H1 (cell line): ENCODE measurements around the gene IL1RAP. TPM values are rescaled to one million over a fixed set of nuclear protein-coding genes. Genes with fewer than 3 reads are reported as not detected.

ENCODE experiments used
- CTCF ChIA-PET: fragments of 300-600 bp; sonication (Branson Sonifier 250); formaldehyde crosslinking; loops from one replicate; lab custom pipeline; 2021; ENCODE audit not compliant: partially characterized antibody; lab: Charles Lee
- POLR2A ChIA-PET: fragments of 300-600 bp; sonication (Branson Sonifier 250); formaldehyde crosslinking; loops from one replicate; lab custom pipeline; 2021; ENCODE audit warnings: inconsistent platforms; ENCODE audit not compliant: partially characterized antibody; lab: Charles Lee
- DNase-seq, 2 experiments: peaks; one replicate each; pipeline versions ENCODE4 v3.0.0 to v3.0.0-alpha.2; 2010 to 2022; ENCODE audit warnings: low spot score in 2 of 2, low read depth in 1 of 2, mixed read lengths in 1 of 2
- FAIRE-seq: peaks from 2 replicates; lab custom pipeline; 2011; peaks lifted over from hg19 to GRCh38; lab: Jason Lieb, UNC
- H2AFZ ChIP-seq: 2 replicates; pipeline ENCODE4 v1.8.1; 2012; ENCODE audit warnings: low read length, inconsistent platforms
- H2AK5ac ChIP-seq: 2 replicates; pipeline ENCODE4 v1.6.1; 2013; ENCODE audit warnings: low read depth, low read length
- H2BK120ac ChIP-seq: replicated peaks from 2 replicates; pipeline ENCODE3; 2013; ENCODE audit warnings: low read depth, low read length, inconsistent platforms
- H2BK12ac ChIP-seq: 2 replicates; pipeline ENCODE4 v1.6.1; 2013; ENCODE audit warnings: low read depth, low read length
- H2BK15ac ChIP-seq: 2 replicates; pipeline ENCODE4 v1.6.1; 2013; ENCODE audit warnings: low read length
- H2BK20ac ChIP-seq: 2 replicates; pipeline ENCODE4 v1.6.1; 2013; ENCODE audit warnings: low read length
- H2BK5ac ChIP-seq: 2 replicates; pipeline ENCODE4 v1.6.1; 2013; ENCODE audit warnings: low read depth, low read length
- H3K14ac ChIP-seq: 2 replicates; pipeline ENCODE4 v1.6.1; 2013; ENCODE audit warnings: inconsistent platforms; ENCODE audit not compliant: insufficient read length
- H3K18ac ChIP-seq: 2 replicates; pipeline ENCODE4 v1.6.1; 2013; ENCODE audit warnings: low read length; ENCODE audit errors: extremely low read depth
- H3K23ac ChIP-seq: 2 replicates; pipeline ENCODE4 v1.6.1; 2013; ENCODE audit warnings: inconsistent platforms; ENCODE audit not compliant: insufficient read length
- H3K23me2 ChIP-seq: 2 replicates; pipeline ENCODE4 v1.6.1; 2013; ENCODE audit warnings: low read depth, low read length
- H3K27ac ChIP-seq: 2 replicates; pipeline ENCODE4 v1.6.1; 2011; ENCODE audit warnings: low read depth, low read length, inconsistent platforms
- H3K27me3 ChIP-seq, 4 experiments: replicated peaks in 1 of 4; 1 replicate in 1 of 4; 2 replicates in 3 of 4; pipeline versions ENCODE4 v1.6.1 to v1.8.1; 2011 to 2013; ENCODE audit warnings: low read length in 3 of 4, mild to moderate bottlenecking in 3 of 4, inconsistent platforms in 2 of 4, mixed read lengths in 2 of 4, moderate library complexity in 1 of 4; ENCODE audit not compliant: control insufficient read depth in 3 of 4, insufficient read depth in 3 of 4; ENCODE audit errors: extremely low read depth in 1 of 4
- H3K36me3 ChIP-seq, 4 experiments: 2 replicates each; pipeline versions ENCODE4 v1.6.1 to v1.8.1; 2011 to 2013; ENCODE audit warnings: mild to moderate bottlenecking in 4 of 4, low read length in 3 of 4, moderate library complexity in 2 of 4, control low read depth in 1 of 4, inconsistent platforms in 1 of 4; ENCODE audit not compliant: insufficient read depth in 4 of 4, control insufficient read depth in 2 of 4
- H3K4ac ChIP-seq: replicated peaks from 2 replicates; pipeline ENCODE3; 2013; ENCODE audit warnings: low read length, low read depth, mixed read lengths, inconsistent platforms; ENCODE audit not compliant: insufficient read length
- H3K4me1 ChIP-seq, 4 experiments: replicated peaks in 1 of 4; 1 replicate in 1 of 4; 2 replicates in 3 of 4; pipeline versions ENCODE4 v1.6.1 to v1.8.1; 2011 to 2013; ENCODE audit warnings: low read length in 3 of 4, inconsistent platforms in 2 of 4, mixed read lengths in 1 of 4; ENCODE audit not compliant: insufficient read depth in 4 of 4, control insufficient read depth in 3 of 4
- H3K4me2 ChIP-seq, 2 experiments: 2 replicates each; pipeline versions ENCODE4 v1.6.1 to v1.8.1; 2011 to 2013; ENCODE audit warnings: low read depth in 2 of 2, low read length in 2 of 2, control low read depth in 1 of 2, inconsistent platforms in 1 of 2, mild to moderate bottlenecking in 1 of 2; ENCODE audit not compliant: insufficient read depth in 1 of 2
- H3K4me3 ChIP-seq, 4 experiments: fragments of 200-600, 300-600 bp in 1 of 4; sonication (generic), shearing (Covaris generic), sonication (Bioruptor Twin) in 1 of 4; 2 replicates each; pipeline versions ENCODE4 v1.5.1 to v1.8.1; 2011 to 2016; ENCODE audit warnings: low read length in 4 of 4, low read depth in 3 of 4, control low read depth in 2 of 4, inconsistent platforms in 2 of 4, mild to moderate bottlenecking in 2 of 4, mixed read lengths in 1 of 4, moderate library complexity in 1 of 4; ENCODE audit not compliant: insufficient read depth in 2 of 4; ENCODE audit errors: extremely low read depth in 1 of 4
- H3K56ac ChIP-seq: replicated peaks from 2 replicates; pipeline ENCODE3; 2013; ENCODE audit warnings: low read depth, mild to moderate bottlenecking, mixed read lengths, low read length, inconsistent platforms; ENCODE audit not compliant: insufficient read length
- H3K79me1 ChIP-seq: 2 replicates; pipeline ENCODE4 v1.6.1; 2013; ENCODE audit warnings: low read depth, low read length, control low read depth
- H3K79me2 ChIP-seq, 2 experiments: 2 replicates each; pipeline versions ENCODE4 v1.6.1 to v1.8.1; 2012 to 2013; ENCODE audit warnings: low read length in 2 of 2, mild to moderate bottlenecking in 2 of 2, inconsistent platforms in 1 of 2; ENCODE audit not compliant: insufficient read depth in 2 of 2, control insufficient read depth in 1 of 2
- H3K9ac ChIP-seq, 4 experiments: replicated peaks in 1 of 4; 1 replicate in 1 of 4; 2 replicates in 3 of 4; pipeline versions ENCODE4 v1.6.1 to v1.8.1; 2011 to 2013; ENCODE audit warnings: low read depth in 3 of 4, low read length in 3 of 4, control low read depth in 2 of 4, mild to moderate bottlenecking in 2 of 4, moderate library complexity in 2 of 4, inconsistent platforms in 1 of 4; ENCODE audit errors: extremely low read depth in 1 of 4
- H3K9me3 ChIP-seq, 2 experiments: 2 replicates each; pipeline versions ENCODE4 v1.6.1 to v1.8.1; 2012 to 2013; ENCODE audit warnings: mild to moderate bottlenecking in 2 of 2, moderate library complexity in 2 of 2, control low read depth in 1 of 2, inconsistent platforms in 1 of 2, low read depth in 1 of 2, low read length in 1 of 2, mixed read lengths in 1 of 2; ENCODE audit not compliant: insufficient read depth in 2 of 2
- H4K20me1 ChIP-seq, 2 experiments: replicated peaks in 1 of 2; 2 replicates each; pipeline versions ENCODE3 to v1.8.1; 2011 to 2013; ENCODE audit warnings: inconsistent platforms in 2 of 2, low read length in 2 of 2, mild to moderate bottlenecking in 1 of 2; ENCODE audit not compliant: insufficient read depth in 2 of 2, control insufficient read depth in 1 of 2
- H4K5ac ChIP-seq: 2 replicates; pipeline ENCODE4 v1.6.1; 2013; ENCODE audit warnings: low read length, low read depth, mixed read lengths, inconsistent platforms; ENCODE audit not compliant: insufficient read length
- H4K8ac ChIP-seq: 2 replicates; pipeline ENCODE4 v1.8.0; 2013; ENCODE audit warnings: mild to moderate bottlenecking, moderate library complexity, low read length, inconsistent platforms; ENCODE audit not compliant: insufficient read depth; ENCODE audit errors: extremely low read depth
- H4K91ac ChIP-seq: replicated peaks from 2 replicates; pipeline ENCODE3; 2013; ENCODE audit warnings: low read length, mixed read lengths, inconsistent platforms; ENCODE audit not compliant: insufficient read length
- ATF3 ChIP-seq: IDR thresholded peaks from 2 replicates; pipeline ENCODE4 v1.6.1; 2011; ENCODE audit warnings: low read depth, mild to moderate bottlenecking, low read length; ENCODE audit not compliant: insufficient read depth
- BCL11A ChIP-seq, 2 experiments: IDR thresholded peaks; one replicate each; pipeline ENCODE4 v1.6.1; 2011; ENCODE audit warnings: low read depth in 2 of 2, low read length in 2 of 2, mild to moderate bottlenecking in 2 of 2
- CHD2 ChIP-seq: IDR thresholded peaks from 2 replicates; pipeline ENCODE4 v1.6.1; 2012; ENCODE audit warnings: low read length, improper control_type of control experiment
- EP300 ChIP-seq, 2 experiments: IDR thresholded peaks; 1 replicate in 1 of 2; 2 replicates in 1 of 2; pipeline ENCODE4 v1.6.1; 2011 to 2012; ENCODE audit warnings: low read depth in 2 of 2, low read length in 2 of 2, mild to moderate bottlenecking in 2 of 2, borderline replicate concordance in 1 of 2, inconsistent platforms in 1 of 2, moderate library complexity in 1 of 2
- HDAC6 ChIP-seq: IDR thresholded peaks from one replicate; pipeline ENCODE4 v1.7.1; 2012; ENCODE audit warnings: low read depth, mild to moderate bottlenecking, inconsistent platforms, low read length, moderate library complexity
- JUND ChIP-seq: IDR thresholded peaks from 2 replicates; pipeline ENCODE4 v1.6.1; 2011; ENCODE audit warnings: mild to moderate bottlenecking, improper control_type of control experiment, low read length
- MAFK ChIP-seq: IDR thresholded peaks from 2 replicates; pipeline ENCODE4 v1.6.1; 2012; ENCODE audit warnings: low read depth, mild to moderate bottlenecking, improper control_type of control experiment, low read length
- NRF1 ChIP-seq: IDR thresholded peaks from 2 replicates; pipeline ENCODE4 v1.6.1; 2011; ENCODE audit warnings: mild to moderate bottlenecking, low read depth, low read length, improper control_type of control experiment
- RBBP5 ChIP-seq: IDR thresholded peaks from 2 replicates; pipeline ENCODE4 v1.7.1; 2012; ENCODE audit warnings: low read depth, mild to moderate bottlenecking, inconsistent platforms, low read length, moderate library complexity, borderline replicate concordance
- RXRA ChIP-seq: IDR thresholded peaks from 2 replicates; pipeline ENCODE4 v1.6.1; 2011; ENCODE audit warnings: low read depth, mild to moderate bottlenecking, low read length, moderate library complexity; ENCODE audit not compliant: insufficient read depth
- SAP30 ChIP-seq: fragments of 300-600 bp; sonication (generic); IDR thresholded peaks from 2 replicates; pipeline ENCODE4 v1.7.1; 2012; ENCODE audit warnings: low read length, moderate library complexity, mild to moderate bottlenecking, inconsistent platforms; ENCODE audit not compliant: insufficient read depth, insufficient replicate concordance
- TAF7 ChIP-seq: optimal IDR thresholded peaks from 2 replicates; pipeline ENCODE3; 2011; ENCODE audit warnings: low read depth, mild to moderate bottlenecking, inconsistent platforms, low read length, moderate library complexity, borderline replicate concordance
- TEAD4 ChIP-seq: IDR thresholded peaks from 2 replicates; pipeline ENCODE4 v1.6.1; 2012; ENCODE audit warnings: low read depth, low read length, inconsistent platforms, mixed read lengths
- WGBS, 2 experiments: shearing (Covaris generic) in 1 of 2; methylation state at CpG; one replicate each; pipeline versions ENCODE4 v1.1.6 to v1.1.7; 2013 to 2015; ENCODE audit warnings: low lambda C conversion rate in 2 of 2, mixed read lengths in 2 of 2, inconsistent platforms in 1 of 2, low coverage in 1 of 2, missing lambda C conversion rate in 1 of 2; ENCODE audit not compliant: insufficient replicate concordance in 2 of 2, insufficient coverage in 1 of 2, insufficient read length in 1 of 2; ENCODE audit errors: extremely low coverage in 1 of 2, missing lambda C conversion rate in 1 of 2; 5-methylcytosine and 5-hydroxymethylcytosine counted together
- polyA plus RNA-seq, 7 experiments: library from polyadenylated mRNA; depleted of rRNA in 3 of 7; stranded (reverse) in 5 of 7; unstranded in 2 of 7; fragments of >200 nt in 5 of 7; fragments of 200-250 nt in 2 of 7; gene quantifications; 1 replicate in 5 of 7; 2 replicates in 1 of 7; 4 replicates in 1 of 7; pipeline versions ENCODE4 v1.2.1 to v1.2.3, GENCODE V29; 2011 to 2013; ENCODE audit warnings: missing spikeins in 2 of 7, mixed read lengths in 2 of 7
- total RNA-seq: library from RNA; stranded (reverse); fragmentation: NEBNext Ultra II Directional; extraction: Animal tissue kit (Norgen Biotek cat#: 25700); gene quantifications from 2 replicates; pipeline ENCODE4 v1.2.1, GENCODE V29; 2021

Gene IL1RAP
- total and polyA plus RNA-seq, 2 of the 8 experiments (the other 6 are each of a cell fraction or from before 2014, with no cell fraction given) = 2.4 to 3.9 TPM

GRCh38 chr3:190673148-190673547 is 159.3 kb downstream of the IL1RAP start:
- no peaks in the 10 kb centered on the region for H3K4me1 ChIP-seq
- no peaks in the 10 kb centered on the region for H3K79me2 ChIP-seq
- H2BK5ac ChIP-seq = no peak overlapping the region
- H2BK15ac ChIP-seq = no peak overlapping the region
- no peak overlapping the region for H3K27ac ChIP-seq
- no peak overlapping the region for H2AK5ac ChIP-seq
- H3K27me3 ChIP-seq = no peaks in the 10 kb centered on the region
- no peak overlapping the region for H4K5ac ChIP-seq
- H2BK120ac ChIP-seq = no peak overlapping the region
- ChIA-PET POLR2A (interaction anchor here (0.6 kb wide), 1 partner anchor 65 kb away, joined by 3 read pairs; no protein-coding TSS in a partner anchor), CTCF (interaction anchor here (0.6 kb wide), 1 partner anchor 1230 kb away, joined by 4 read pairs; no protein-coding TSS in a partner anchor)
- no peak for FAIRE-seq
- H3K79me1 ChIP-seq = no peaks in the 10 kb centered on the region
- no peak for DNase-seq
- H3K9ac ChIP-seq = no peak overlapping the region
- no peak overlapping the region for H3K4ac ChIP-seq
- H3K56ac ChIP-seq = no peak overlapping the region
- H4K20me1 ChIP-seq = no peaks in the 10 kb centered on the region
- no peak overlapping the region for H4K91ac ChIP-seq
- WGBS, 2 experiments = 92% methylated on average over 3 of the region's 3 CpGs; no CpG with 5 or more reads in 1 of the 2 experiments
- no peak overlapping the region for H2BK12ac ChIP-seq
- no peaks in the 10 kb centered on the region for H3K36me3 ChIP-seq
- H3K4me3 ChIP-seq = no peak overlapping the region
- TF ChIP-seq TEAD4 = no peak
- TF ChIP-seq BCL11A (IDR thresholded peaks at IDR 0.05; ENCODE audit: low read depth in 2 of 2, low read length in 2 of 2) = no peak
- TF ChIP-seq RXRA = no peak
- TF ChIP-seq RBBP5 = no peak
- no peak for TF ChIP-seq JUND
- no peak for TF ChIP-seq NRF1
- no peak for TF ChIP-seq ATF3
- no peak for TF ChIP-seq EP300 (IDR thresholded peaks at IDR 0.05; ENCODE audit: borderline replicate concordance in 1 of 2, low read depth in 2 of 2, low read length in 2 of 2)
- no peak for TF ChIP-seq HDAC6
- TF ChIP-seq TAF7 = no peak
- no peak for TF ChIP-seq SAP30
- no peak for TF ChIP-seq CHD2
- no peak for TF ChIP-seq MAFK
- H4K8ac ChIP-seq = no peak overlapping the region
- H3K23me2 ChIP-seq = no peaks in the 10 kb centered on the region; the same call in 1 of the 2 replicates
- H3K18ac ChIP-seq = no peak overlapping the region
- H2BK20ac ChIP-seq = no peak overlapping the region
- no peak overlapping the region for H3K14ac ChIP-seq
- H2AFZ ChIP-seq = no peak overlapping the region
- H3K23ac ChIP-seq = no peak overlapping the region
- H3K9me3 ChIP-seq = 0 out of 4 replicates have a peak, but pooled peaks cover 0 to 4% of the 10 kb centered on the region in 2 experiments
- no peak overlapping the region for H3K4me2 ChIP-seq
